Measurements from ENCODE around the gene ITGB1.

DNA sequence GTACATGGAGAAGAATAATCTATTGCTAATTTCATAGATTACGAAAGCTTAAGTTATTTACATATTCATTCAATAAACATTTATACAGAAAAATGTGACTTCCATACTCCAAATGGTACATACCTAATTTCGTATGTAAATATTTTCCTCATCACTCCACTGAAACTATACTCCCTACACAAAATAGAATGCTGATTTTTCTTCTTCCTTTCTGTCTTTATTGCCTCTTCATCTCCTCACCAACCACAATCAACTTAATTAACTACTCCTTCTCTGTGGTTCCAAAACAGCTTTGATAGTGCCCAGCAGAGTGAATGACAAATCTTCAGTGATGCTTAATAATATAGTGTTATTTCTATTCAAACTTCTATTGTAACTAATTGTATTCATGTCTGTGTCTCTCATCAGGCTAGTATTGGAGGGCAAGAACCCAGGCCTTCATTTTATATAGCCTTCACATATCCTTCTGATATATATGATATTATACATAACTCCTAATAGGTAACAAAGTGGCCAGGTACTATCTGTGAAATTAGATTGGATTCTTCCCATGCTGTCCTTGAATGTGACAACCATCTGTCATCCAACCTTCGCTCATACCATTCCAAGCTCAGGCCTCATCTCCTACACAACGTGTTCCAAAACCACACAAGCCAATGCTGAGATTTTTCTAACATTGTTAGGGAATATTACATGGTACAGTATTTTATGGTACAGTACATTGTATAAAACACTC, 5.3 kb downstream of the ITGB1 start:
- TF ChIP-seq EZH2phosphoT487 (IDR thresholded peaks at IDR 0.05; ENCODE audit: insufficient read depth, low read depth) = no peak
- TF ChIP-seq EZH2 (IDR thresholded peaks at IDR 0.05; ENCODE audit: insufficient read depth, poor library complexity, severe bottlenecking) = no peak
